H1 (cell line): ENCODE measurements around the gene MMAA. TPM values are rescaled to one million over a fixed set of nuclear protein-coding genes. Genes with fewer than 3 reads are reported as not detected.

Experiments
- CTCF ChIA-PET: fragments of 300-600 bp; sonication (Branson Sonifier 250); formaldehyde crosslinking; loops from one replicate; lab custom pipeline; 2021; ENCODE audit not compliant: partially characterized antibody; lab: Charles Lee
- POLR2A ChIA-PET: fragments of 300-600 bp; sonication (Branson Sonifier 250); formaldehyde crosslinking; loops from one replicate; lab custom pipeline; 2021; ENCODE audit warnings: inconsistent platforms; ENCODE audit not compliant: partially characterized antibody; lab: Charles Lee
- DNase-seq, 2 experiments: peaks; one replicate each; pipeline versions ENCODE4 v3.0.0 to v3.0.0-alpha.2; 2010 to 2022; ENCODE audit warnings: low spot score in 2 of 2, low read depth in 1 of 2, mixed read lengths in 1 of 2
- FAIRE-seq: peaks from 2 replicates; lab custom pipeline; 2011; peaks lifted over from hg19 to GRCh38; lab: Jason Lieb, UNC
- H2AFZ ChIP-seq: 2 replicates; pipeline ENCODE4 v1.8.1; 2012; ENCODE audit warnings: low read length, inconsistent platforms
- H2AK5ac ChIP-seq: 2 replicates; pipeline ENCODE4 v1.6.1; 2013; ENCODE audit warnings: low read depth, low read length
- H2BK120ac ChIP-seq: replicated peaks from 2 replicates; pipeline ENCODE3; 2013; ENCODE audit warnings: low read depth, low read length, inconsistent platforms
- H2BK12ac ChIP-seq: 2 replicates; pipeline ENCODE4 v1.6.1; 2013; ENCODE audit warnings: low read depth, low read length
- H2BK15ac ChIP-seq: 2 replicates; pipeline ENCODE4 v1.6.1; 2013; ENCODE audit warnings: low read length
- H2BK20ac ChIP-seq: 2 replicates; pipeline ENCODE4 v1.6.1; 2013; ENCODE audit warnings: low read length
- H2BK5ac ChIP-seq: 2 replicates; pipeline ENCODE4 v1.6.1; 2013; ENCODE audit warnings: low read depth, low read length
- H3K14ac ChIP-seq: 2 replicates; pipeline ENCODE4 v1.6.1; 2013; ENCODE audit warnings: inconsistent platforms; ENCODE audit not compliant: insufficient read length
- H3K18ac ChIP-seq: 2 replicates; pipeline ENCODE4 v1.6.1; 2013; ENCODE audit warnings: low read length; ENCODE audit errors: extremely low read depth
- H3K23ac ChIP-seq: 2 replicates; pipeline ENCODE4 v1.6.1; 2013; ENCODE audit warnings: inconsistent platforms; ENCODE audit not compliant: insufficient read length
- H3K23me2 ChIP-seq: 2 replicates; pipeline ENCODE4 v1.6.1; 2013; ENCODE audit warnings: low read depth, low read length
- H3K27ac ChIP-seq: 2 replicates; pipeline ENCODE4 v1.6.1; 2011; ENCODE audit warnings: low read depth, low read length, inconsistent platforms
- H3K27me3 ChIP-seq, 4 experiments: replicated peaks in 1 of 4; 1 replicate in 1 of 4; 2 replicates in 3 of 4; pipeline versions ENCODE4 v1.6.1 to v1.8.1; 2011 to 2013; ENCODE audit warnings: low read length in 3 of 4, mild to moderate bottlenecking in 3 of 4, inconsistent platforms in 2 of 4, mixed read lengths in 2 of 4, moderate library complexity in 1 of 4; ENCODE audit not compliant: control insufficient read depth in 3 of 4, insufficient read depth in 3 of 4; ENCODE audit errors: extremely low read depth in 1 of 4
- H3K36me3 ChIP-seq, 4 experiments: 2 replicates each; pipeline versions ENCODE4 v1.6.1 to v1.8.1; 2011 to 2013; ENCODE audit warnings: mild to moderate bottlenecking in 4 of 4, low read length in 3 of 4, moderate library complexity in 2 of 4, control low read depth in 1 of 4, inconsistent platforms in 1 of 4; ENCODE audit not compliant: insufficient read depth in 4 of 4, control insufficient read depth in 2 of 4
- H3K4ac ChIP-seq: replicated peaks from 2 replicates; pipeline ENCODE3; 2013; ENCODE audit warnings: low read length, low read depth, mixed read lengths, inconsistent platforms; ENCODE audit not compliant: insufficient read length
- H3K4me1 ChIP-seq, 4 experiments: replicated peaks in 1 of 4; 1 replicate in 1 of 4; 2 replicates in 3 of 4; pipeline versions ENCODE4 v1.6.1 to v1.8.1; 2011 to 2013; ENCODE audit warnings: low read length in 3 of 4, inconsistent platforms in 2 of 4, mixed read lengths in 1 of 4; ENCODE audit not compliant: insufficient read depth in 4 of 4, control insufficient read depth in 3 of 4
- H3K4me2 ChIP-seq, 2 experiments: 2 replicates each; pipeline versions ENCODE4 v1.6.1 to v1.8.1; 2011 to 2013; ENCODE audit warnings: low read depth in 2 of 2, low read length in 2 of 2, control low read depth in 1 of 2, inconsistent platforms in 1 of 2, mild to moderate bottlenecking in 1 of 2; ENCODE audit not compliant: insufficient read depth in 1 of 2
- H3K4me3 ChIP-seq, 4 experiments: fragments of 200-600, 300-600 bp in 1 of 4; sonication (generic), shearing (Covaris generic), sonication (Bioruptor Twin) in 1 of 4; 2 replicates each; pipeline versions ENCODE4 v1.5.1 to v1.8.1; 2011 to 2016; ENCODE audit warnings: low read length in 4 of 4, low read depth in 3 of 4, control low read depth in 2 of 4, inconsistent platforms in 2 of 4, mild to moderate bottlenecking in 2 of 4, mixed read lengths in 1 of 4, moderate library complexity in 1 of 4; ENCODE audit not compliant: insufficient read depth in 2 of 4; ENCODE audit errors: extremely low read depth in 1 of 4
- H3K56ac ChIP-seq: replicated peaks from 2 replicates; pipeline ENCODE3; 2013; ENCODE audit warnings: low read depth, mild to moderate bottlenecking, mixed read lengths, low read length, inconsistent platforms; ENCODE audit not compliant: insufficient read length
- H3K79me1 ChIP-seq: 2 replicates; pipeline ENCODE4 v1.6.1; 2013; ENCODE audit warnings: low read depth, low read length, control low read depth
- H3K79me2 ChIP-seq, 2 experiments: 2 replicates each; pipeline versions ENCODE4 v1.6.1 to v1.8.1; 2012 to 2013; ENCODE audit warnings: low read length in 2 of 2, mild to moderate bottlenecking in 2 of 2, inconsistent platforms in 1 of 2; ENCODE audit not compliant: insufficient read depth in 2 of 2, control insufficient read depth in 1 of 2
- H3K9ac ChIP-seq, 4 experiments: replicated peaks in 1 of 4; 1 replicate in 1 of 4; 2 replicates in 3 of 4; pipeline versions ENCODE4 v1.6.1 to v1.8.1; 2011 to 2013; ENCODE audit warnings: low read depth in 3 of 4, low read length in 3 of 4, control low read depth in 2 of 4, mild to moderate bottlenecking in 2 of 4, moderate library complexity in 2 of 4, inconsistent platforms in 1 of 4; ENCODE audit errors: extremely low read depth in 1 of 4
- H3K9me3 ChIP-seq, 2 experiments: 2 replicates each; pipeline versions ENCODE4 v1.6.1 to v1.8.1; 2012 to 2013; ENCODE audit warnings: mild to moderate bottlenecking in 2 of 2, moderate library complexity in 2 of 2, control low read depth in 1 of 2, inconsistent platforms in 1 of 2, low read depth in 1 of 2, low read length in 1 of 2, mixed read lengths in 1 of 2; ENCODE audit not compliant: insufficient read depth in 2 of 2
- H4K20me1 ChIP-seq, 2 experiments: replicated peaks in 1 of 2; 2 replicates each; pipeline versions ENCODE3 to v1.8.1; 2011 to 2013; ENCODE audit warnings: inconsistent platforms in 2 of 2, low read length in 2 of 2, mild to moderate bottlenecking in 1 of 2; ENCODE audit not compliant: insufficient read depth in 2 of 2, control insufficient read depth in 1 of 2
- H4K5ac ChIP-seq: 2 replicates; pipeline ENCODE4 v1.6.1; 2013; ENCODE audit warnings: low read length, low read depth, mixed read lengths, inconsistent platforms; ENCODE audit not compliant: insufficient read length
- H4K8ac ChIP-seq: 2 replicates; pipeline ENCODE4 v1.8.0; 2013; ENCODE audit warnings: mild to moderate bottlenecking, moderate library complexity, low read length, inconsistent platforms; ENCODE audit not compliant: insufficient read depth; ENCODE audit errors: extremely low read depth
- H4K91ac ChIP-seq: replicated peaks from 2 replicates; pipeline ENCODE3; 2013; ENCODE audit warnings: low read length, mixed read lengths, inconsistent platforms; ENCODE audit not compliant: insufficient read length
- ATF3 ChIP-seq: IDR thresholded peaks from 2 replicates; pipeline ENCODE4 v1.6.1; 2011; ENCODE audit warnings: low read depth, mild to moderate bottlenecking, low read length; ENCODE audit not compliant: insufficient read depth
- CHD2 ChIP-seq: IDR thresholded peaks from 2 replicates; pipeline ENCODE4 v1.6.1; 2012; ENCODE audit warnings: low read length, improper control_type of control experiment
- CTCF ChIP-seq, 3 experiments: IDR thresholded peaks; 1 replicate in 2 of 3; 2 replicates in 1 of 3; pipeline versions ENCODE4 v1.5.1 to v1.6.1; 2011; ENCODE audit warnings: low read length in 3 of 3, mild to moderate bottlenecking in 3 of 3, inconsistent platforms in 2 of 3, low read depth in 1 of 3, moderate library complexity in 1 of 3; ENCODE audit not compliant: insufficient read depth in 1 of 3; ENCODE audit errors: control extremely low read depth in 1 of 3
- EGR1 ChIP-seq: IDR thresholded peaks from 2 replicates; pipeline ENCODE4 v1.6.1; 2011; ENCODE audit warnings: low read depth, low read length, borderline replicate concordance
- KDM4A ChIP-seq: IDR thresholded peaks from one replicate; pipeline ENCODE4 v1.7.1; 2012; ENCODE audit warnings: low read depth, mild to moderate bottlenecking, moderate library complexity, low read length, inconsistent platforms; ENCODE audit not compliant: severe bottlenecking
- MAFK ChIP-seq: IDR thresholded peaks from 2 replicates; pipeline ENCODE4 v1.6.1; 2012; ENCODE audit warnings: low read depth, mild to moderate bottlenecking, improper control_type of control experiment, low read length
- POU5F1 ChIP-seq: IDR thresholded peaks from 2 replicates; pipeline ENCODE4 v1.6.1; 2011; ENCODE audit warnings: low read depth, mild to moderate bottlenecking, low read length, moderate library complexity
- RAD21 ChIP-seq, 2 experiments: IDR thresholded peaks in 1 of 2; conservative IDR thresholded peaks in 1 of 2; 2 replicates each; pipeline ENCODE4 v1.6.1; 2011; ENCODE audit warnings: low read depth in 2 of 2, low read length in 2 of 2, improper control_type of control experiment in 1 of 2, inconsistent platforms in 1 of 2, mild to moderate bottlenecking in 1 of 2, moderate library complexity in 1 of 2
- SRF ChIP-seq: IDR thresholded peaks from 2 replicates; pipeline ENCODE4 v1.6.1; 2011; ENCODE audit warnings: mild to moderate bottlenecking, low read depth, low read length, moderate library complexity
- SUZ12 ChIP-seq: fragments of 200-600 bp; sonication (generic); IDR thresholded peaks from 2 replicates; pipeline ENCODE4 v1.6.1; 2012; ENCODE audit warnings: mild to moderate bottlenecking, inconsistent platforms, low read length, moderate library complexity, mixed read lengths
- TCF12 ChIP-seq: IDR thresholded peaks from 2 replicates; pipeline ENCODE4 v1.6.1; 2011; ENCODE audit warnings: low read depth, mild to moderate bottlenecking, low read length
- WGBS, 2 experiments: shearing (Covaris generic) in 1 of 2; methylation state at CpG; one replicate each; pipeline versions ENCODE4 v1.1.6 to v1.1.7; 2013 to 2015; ENCODE audit warnings: low lambda C conversion rate in 2 of 2, mixed read lengths in 2 of 2, inconsistent platforms in 1 of 2, low coverage in 1 of 2, missing lambda C conversion rate in 1 of 2; ENCODE audit not compliant: insufficient replicate concordance in 2 of 2, insufficient coverage in 1 of 2, insufficient read length in 1 of 2; ENCODE audit errors: extremely low coverage in 1 of 2, missing lambda C conversion rate in 1 of 2; 5-methylcytosine and 5-hydroxymethylcytosine counted together
- polyA plus RNA-seq, 7 experiments: library from polyadenylated mRNA; depleted of rRNA in 3 of 7; stranded (reverse) in 5 of 7; unstranded in 2 of 7; fragments of >200 nt in 5 of 7; fragments of 200-250 nt in 2 of 7; gene quantifications; 1 replicate in 5 of 7; 2 replicates in 1 of 7; 4 replicates in 1 of 7; pipeline versions ENCODE4 v1.2.1 to v1.2.3, GENCODE V29; 2011 to 2013; ENCODE audit warnings: missing spikeins in 2 of 7, mixed read lengths in 2 of 7
- total RNA-seq: library from RNA; stranded (reverse); fragmentation: NEBNext Ultra II Directional; extraction: Animal tissue kit (Norgen Biotek cat#: 25700); gene quantifications from 2 replicates; pipeline ENCODE4 v1.2.1, GENCODE V29; 2021

MMAA gene
- total and polyA plus RNA-seq, 2 of the 8 experiments (the other 6 are each of a cell fraction or from before 2014, with no cell fraction given) = 0.98 to 4.9 TPM

GRCh38 chr4:145639186-145639698, 20.1 kb downstream of the MMAA start:
- Histone ChIP-seq H3K4ac (no peak overlapping the region), H3K27me3 (no peaks in the 10 kb centered on the region), H2AK5ac (no peak overlapping the region), H3K18ac (no peak overlapping the region), H4K5ac (no peak overlapping the region), H3K36me3 (no peaks in the 10 kb centered on the region), H3K4me3 (no peak overlapping the region), H3K23me2 (no peaks in the 10 kb centered on the region), H2BK15ac (no peak overlapping the region), H2BK5ac (no peak overlapping the region), H3K9me3 (no peaks in the 10 kb centered on the region), H3K14ac (no peak overlapping the region), H2BK12ac (no peak overlapping the region), H4K8ac (no peak overlapping the region), H3K27ac (no peak overlapping the region), H3K79me1 (no peaks in the 10 kb centered on the region), H4K91ac (no peak overlapping the region), H3K4me1 (peaks cover 0 to 8% (median 3%) of the 10 kb centered on the region in 4 experiments; a peak in 2 of 7 replicates), H3K4me2 (no peak overlapping the region), H4K20me1 (no peaks in the 10 kb centered on the region), H3K23ac (no peak overlapping the region), H2BK20ac (no peak overlapping the region), H3K79me2 (no peaks in the 10 kb centered on the region), H2AFZ (no peak overlapping the region), H3K9ac (no peak overlapping the region), H3K56ac (no peak overlapping the region), H2BK120ac (no peak overlapping the region)
- WGBS, 2 experiments = 93% methylated on average over 6 of the region's 6 CpGs; no CpG with 5 or more reads in 1 of the 2 experiments
- ChIA-PET CTCF (no interaction called here), POLR2A (no interaction called here)
- DNase-seq = no peak
- FAIRE-seq = no peak
- no peak for TF ChIP-seq SUZ12
- TF ChIP-seq ATF3 = no peak
- TF ChIP-seq TCF12 = no peak
- TF ChIP-seq CHD2 = no peak
- no peak for TF ChIP-seq MAFK
- no peak for TF ChIP-seq SRF
- TF ChIP-seq EGR1 = no peak
- TF ChIP-seq RAD21 (IDR thresholded peaks at IDR 0.05 in 1 of 2, conservative IDR thresholded peaks at IDR 0.05 in 1 of 2; ENCODE audit: low read depth in 2 of 2, low read length in 2 of 2) = no peak
- no peak for TF ChIP-seq KDM4A
- no peak for TF ChIP-seq POU5F1
- no peak for TF ChIP-seq CTCF (IDR thresholded peaks at IDR 0.05; ENCODE audit: control extremely low read depth in 1 of 3, insufficient read depth in 1 of 3, low read depth in 1 of 3, low read length in 3 of 3)
